K562 (cell line): ENCODE results near the gene DPM1. TPM values are rescaled to one million over a fixed set of nuclear protein-coding genes. Genes with fewer than 3 reads are reported as not detected.

Experiments used
- GATAD2B ChIP-seq: fragments of 450-650 bp; IDR thresholded peaks from 2 replicates; pipeline ENCODE4 v1.6.1; 2017; ENCODE audit warnings: mild to moderate bottlenecking, borderline replicate concordance
- HBP1 ChIP-seq: fragments of 450-650 bp; formaldehyde crosslinking; IDR thresholded peaks from 2 replicates; pipeline ENCODE4 v1.4.0; 2022; ENCODE audit warnings: missing genetic modification characterization
- POLR2AphosphoS5 ChIP-seq: IDR thresholded peaks from 2 replicates; pipeline ENCODE4 v1.6.1; 2011; ENCODE audit warnings: mild to moderate bottlenecking, low read depth, low read length, moderate library complexity; ENCODE audit not compliant: control insufficient read depth, insufficient read depth
- PTRF ChIP-seq: fragments of 450-650 bp; IDR thresholded peaks from 2 replicates; pipeline ENCODE4 v1.6.1; 2016; ENCODE audit warnings: mild to moderate bottlenecking, missing genetic modification characterization, missing compliant biosample characterization
- ZNF407 ChIP-seq: fragments of 450-650 bp; IDR thresholded peaks from 2 replicates; pipeline ENCODE4 v1.6.1; 2016; ENCODE audit warnings: low read depth
- polyA plus RNA-seq, 8 experiments: library from polyadenylated mRNA; depleted of rRNA in 4 of 8; stranded (reverse) in 5 of 8; unstranded in 3 of 8; fragments of >200 nt; fragmentation: Nextera tagmentation in 2 of 8; fragmentation: Illumina TruSeq in 1 of 8; extraction: Ambion mirVana in 2 of 8; extraction: Trizol in 1 of 8; gene quantifications; 2 replicates each; pipeline versions ENCODE4 v1.2.1 to v1.2.3, GENCODE V29; 2011 to 2014; ENCODE audit warnings: inconsistent platforms in 1 of 8, missing spikeins in 1 of 8
- total RNA-seq, 7 experiments: library from RNA; depleted of rRNA in 6 of 7; stranded (reverse); fragments of >200 nt in 6 of 7; fragmentation: Illumina TruSeq in 2 of 7; extraction: Trizol in 2 of 7; gene quantifications; 2 replicates each; pipeline versions ENCODE4 v1.2.1 to v1.2.3, GENCODE V29; 2011 to 2021; ENCODE audit warnings: low replicate concordance in 1 of 7

The DPM1 gene
- total and polyA plus RNA-seq, 9 of the 15 experiments (the other 6 are each of a cell fraction or from before 2014, with no cell fraction given): 75.2 to 190 (median 153) TPM

- no peak for TF ChIP-seq ZNF407
- TF ChIP-seq GATAD2B: no peak
- no peak for TF ChIP-seq HBP1 (CRISPR knock-in tag)
- no peak for TF ChIP-seq POLR2AphosphoS5
- TF ChIP-seq PTRF: no peak
- TF ChIP-seq, all 486 proteins: peak for 0
These were observed 72.6 kb downstream of the DPM1 start (continued) for GRCh38 chr20:50885781-50886180.
